ENCODE measurements around the gene EIF1B.

The EIF1B gene

DNA sequence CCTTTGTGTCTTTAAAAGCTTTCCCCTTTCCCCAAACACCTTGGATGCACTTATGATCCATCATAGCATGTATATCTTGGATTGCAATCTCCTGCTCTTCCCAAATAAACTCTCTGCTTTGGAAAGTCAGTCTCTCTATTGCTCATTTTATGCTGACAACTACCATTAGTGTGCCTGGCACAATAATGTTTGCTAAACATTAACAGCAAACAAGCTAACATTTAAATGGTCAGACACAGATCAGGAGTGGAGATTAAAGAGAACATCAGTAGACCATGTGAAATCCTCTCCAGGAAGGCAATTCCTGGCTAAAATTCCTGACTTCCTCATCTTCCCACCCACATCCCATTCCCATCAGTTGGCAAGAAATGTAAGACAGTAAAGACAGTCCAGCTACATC lies 44.3 kb upstream of the EIF1B start:
- Histone ChIP-seq H3K9ac (ENCODE audit: low read depth, low read length) (no peak overlapping the region), H3K4me1 (ENCODE audit: insufficient read depth, low read length) (no peaks in the 10 kb centered on the region), H3K9me3 (ENCODE audit: insufficient read depth, low read length, severe bottlenecking) (no peaks in the 10 kb centered on the region), H3K36me3 (ENCODE audit: insufficient read depth, low read length) (no peaks in the 10 kb centered on the region), H3K4me3 (ENCODE audit: low read depth in 1 of 2, low read length in 2 of 2) (no peak overlapping the region), H3K79me2 (ENCODE audit: insufficient read depth, low read length) (no peaks in the 10 kb centered on the region), H3K27me3 (ENCODE audit: insufficient read depth, low read length, poor library complexity) (peaks cover 3% of the 10 kb centered on the region), H2AFZ (ENCODE audit: low read depth, low read length) (no peak overlapping the region), H3K4me2 (ENCODE audit: insufficient read depth, low read length) (no peak overlapping the region), H3K27ac (ENCODE audit: low read length) (no peak overlapping the region), H4K20me1 (ENCODE audit: insufficient read depth, low read length) (no peaks in the 10 kb centered on the region)
- TF ChIP-seq CTCF (IDR thresholded peaks at IDR 0.05; ENCODE audit: borderline replicate concordance, extremely low read depth, low read length, poor library complexity, severe bottlenecking), result no peak
- TF ChIP-seq EZH2 (IDR thresholded peaks at IDR 0.05; ENCODE audit: borderline replicate concordance, low read depth, low read length, severe bottlenecking), result no peak
- ATAC-seq (ENCODE audit: insufficient read depth, low read depth) (no peak), DNase-seq (no peak)

DNA sequence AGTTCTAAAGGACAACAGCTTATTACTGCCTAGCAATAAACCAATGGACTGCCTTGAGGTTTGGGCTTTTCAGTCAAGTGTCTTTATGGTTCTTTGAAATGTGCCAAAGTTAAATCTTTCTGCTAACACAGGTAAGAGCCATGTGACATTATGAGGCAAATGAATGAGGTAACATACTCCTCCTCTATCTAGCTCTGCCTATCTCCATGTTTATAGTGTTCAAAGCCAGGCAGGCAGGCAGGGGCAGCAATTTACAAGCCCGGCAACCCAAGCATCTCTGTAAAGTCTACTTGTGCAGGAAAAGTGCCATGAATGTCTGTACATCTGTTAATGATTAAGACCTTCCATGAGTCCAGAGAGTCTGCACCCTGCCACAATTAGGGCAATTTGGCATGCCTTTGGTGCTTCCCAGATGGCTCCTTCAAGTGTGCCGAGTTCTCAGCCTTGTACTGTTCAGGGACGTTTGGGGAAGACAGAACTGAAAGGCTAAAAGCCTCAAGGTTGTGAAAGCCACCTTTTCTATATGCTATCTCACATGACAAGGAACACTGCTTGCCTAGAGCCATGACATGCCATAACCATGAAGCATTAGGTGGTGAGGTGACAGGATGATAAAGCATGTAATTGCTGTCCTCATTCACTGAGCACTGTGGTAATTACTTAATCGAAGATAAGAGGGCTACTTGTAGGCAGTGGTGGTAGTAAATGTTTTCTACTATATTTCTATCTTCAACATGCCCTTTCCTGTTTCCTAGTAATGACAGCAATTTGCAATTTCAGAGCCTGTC lies 41.4 kb upstream of the EIF1B start:
- no peak overlapping the region for H3K27ac ChIP-seq (ENCODE audit: low read length)
- no peaks in the 10 kb centered on the region for H3K79me2 ChIP-seq (ENCODE audit: insufficient read depth, low read length)
- H3K27me3 ChIP-seq (ENCODE audit: insufficient read depth, low read length, poor library complexity), result peaks cover 3% of the 10 kb centered on the region
- H3K9me3 ChIP-seq (ENCODE audit: insufficient read depth, low read length, severe bottlenecking), result no peaks in the 10 kb centered on the region
- TF ChIP-seq CTCF (IDR thresholded peaks at IDR 0.05; ENCODE audit: borderline replicate concordance, extremely low read depth, low read length, poor library complexity, severe bottlenecking), result no peak
- TF ChIP-seq EZH2 (IDR thresholded peaks at IDR 0.05; ENCODE audit: borderline replicate concordance, low read depth, low read length, severe bottlenecking), result no peak
- no peak overlapping the region for H2AFZ ChIP-seq (ENCODE audit: low read depth, low read length)
- DNase-seq (no peak), ATAC-seq (ENCODE audit: insufficient read depth, low read depth) (no peak)
- H3K4me1 ChIP-seq (ENCODE audit: insufficient read depth, low read length), result no peaks in the 10 kb centered on the region
- H3K4me3 ChIP-seq (ENCODE audit: low read depth in 1 of 2, low read length in 2 of 2), result no peak overlapping the region
- H3K4me2 ChIP-seq (ENCODE audit: insufficient read depth, low read length), result no peak overlapping the region
- H3K36me3 ChIP-seq (ENCODE audit: insufficient read depth, low read length), result no peaks in the 10 kb centered on the region
- no peaks in the 10 kb centered on the region for H4K20me1 ChIP-seq (ENCODE audit: insufficient read depth, low read length)
- no peak overlapping the region for H3K9ac ChIP-seq (ENCODE audit: low read depth, low read length)

- ATAC-seq (ENCODE audit: insufficient read depth, low read depth), result no peak
- no peaks in the 10 kb centered on the region for H3K36me3 ChIP-seq (ENCODE audit: insufficient read depth, low read length)
- H3K4me1 ChIP-seq (ENCODE audit: insufficient read depth, low read length), result no peaks in the 10 kb centered on the region
- H2AFZ ChIP-seq (ENCODE audit: low read depth, low read length), result no peak overlapping the region
- no peak overlapping the region for H3K4me3 ChIP-seq (ENCODE audit: low read depth in 1 of 2, low read length in 2 of 2)
- no peaks in the 10 kb centered on the region for H3K79me2 ChIP-seq (ENCODE audit: insufficient read depth, low read length)
- H4K20me1 ChIP-seq (ENCODE audit: insufficient read depth, low read length), result no peaks in the 10 kb centered on the region
- no peak overlapping the region for H3K27ac ChIP-seq (ENCODE audit: low read length)
- H3K4me2 ChIP-seq (ENCODE audit: insufficient read depth, low read length), result no peak overlapping the region
- peaks cover 3% of the 10 kb centered on the region for H3K27me3 ChIP-seq (ENCODE audit: insufficient read depth, low read length, poor library complexity)
- H3K9me3 ChIP-seq (ENCODE audit: insufficient read depth, low read length, severe bottlenecking), result no peaks in the 10 kb centered on the region
- no peak for DNase-seq
- no peak overlapping the region for H3K9ac ChIP-seq (ENCODE audit: low read depth, low read length)
- no peak for TF ChIP-seq CTCF (IDR thresholded peaks at IDR 0.05; ENCODE audit: borderline replicate concordance, extremely low read depth, low read length, poor library complexity, severe bottlenecking)
Measured at GRCh38 chr3:40268802-40269524, 40.5 kb upstream of the EIF1B start.
